ENCODE data around the gene FAM170B. TPM values are rescaled to one million over a fixed set of nuclear protein-coding genes. Genes with fewer than 3 reads are reported as not detected.
A peak's percentile ranks its signal among the peaks of the same experiment; 100 is the strongest.

FAM170B gene
- total RNA-seq (ENCODE audit: unreplicated experiment), result not detected
- long read RNA-seq, result 0 reads

- Mint-ChIP-seq H3K36me3 (ENCODE audit: low read depth, unreplicated experiment) (no peaks in the 10 kb centered on the region), H3K27me3 (ENCODE audit: unreplicated experiment) (peaks cover 5% of the 10 kb centered on the region), H3K4me1 (ENCODE audit: unreplicated experiment) (peaks cover 3% of the 10 kb centered on the region), H3K9me3 (ENCODE audit: unreplicated experiment) (no peaks in the 10 kb centered on the region), H3K4me3 (ENCODE audit: unreplicated experiment) (no peak within 1 kb of the TSS), H3K27ac (ENCODE audit: unreplicated experiment) (no peak within 1 kb of the TSS)
- no peak for TF ChIP-seq CTCF (IDR thresholded peaks at IDR 0.05; ENCODE audit: unreplicated experiment)
- no peak for DNase-seq (ENCODE audit: low spot score)
These were observed at the start of gene FAM170B for GRCh38 chr10:49133706-49134248. TSS of gene FAM170B (minus strand) at chr10:49134021. CDS start at chr10:49133918, 103 bp downstream.

GRCh38 chr10:49182776-49183175 is 49.0 kb upstream of the FAM170B start:
- H3K4me3 Mint-ChIP-seq (ENCODE audit: unreplicated experiment), result no peak overlapping the region
- no peak for DNase-seq (ENCODE audit: low spot score)
- H3K27ac Mint-ChIP-seq (ENCODE audit: unreplicated experiment), result no peak overlapping the region
- no peak for TF ChIP-seq CTCF (IDR thresholded peaks at IDR 0.05; ENCODE audit: unreplicated experiment)
- peaks cover 16% of the 10 kb centered on the region for H3K4me1 Mint-ChIP-seq (ENCODE audit: unreplicated experiment)
- no peaks in the 10 kb centered on the region for H3K9me3 Mint-ChIP-seq (ENCODE audit: unreplicated experiment)
- H3K36me3 Mint-ChIP-seq (ENCODE audit: low read depth, unreplicated experiment), result no peaks in the 10 kb centered on the region
- peaks cover 8% of the 10 kb centered on the region for H3K27me3 Mint-ChIP-seq (ENCODE audit: unreplicated experiment)

- DNase-seq (ENCODE audit: low spot score), result no peak
- Mint-ChIP-seq H3K4me1 (ENCODE audit: unreplicated experiment) (peaks cover 19% of the 10 kb centered on the region), H3K36me3 (ENCODE audit: low read depth, unreplicated experiment) (no peaks in the 10 kb centered on the region), H3K9me3 (ENCODE audit: unreplicated experiment) (no peaks in the 10 kb centered on the region), H3K27ac (ENCODE audit: unreplicated experiment) (peak overlapping the region; percentile 41), H3K27me3 (ENCODE audit: unreplicated experiment) (peaks cover 9% of the 10 kb centered on the region), H3K4me3 (ENCODE audit: unreplicated experiment) (no peak overlapping the region)
- no peak for TF ChIP-seq CTCF (IDR thresholded peaks at IDR 0.05; ENCODE audit: unreplicated experiment)
These were observed 46.6 kb upstream of the FAM170B start for GRCh38 chr10:49180444-49180860.

- no peak overlapping the region for H3K4me3 Mint-ChIP-seq (ENCODE audit: unreplicated experiment)
- peak overlapping the region; percentile 41 for H3K27ac Mint-ChIP-seq (ENCODE audit: unreplicated experiment)
- H3K9me3 Mint-ChIP-seq (ENCODE audit: unreplicated experiment), result no peaks in the 10 kb centered on the region
- no peak for DNase-seq (ENCODE audit: low spot score)
- H3K36me3 Mint-ChIP-seq (ENCODE audit: low read depth, unreplicated experiment), result no peaks in the 10 kb centered on the region
- no peak for TF ChIP-seq CTCF (IDR thresholded peaks at IDR 0.05; ENCODE audit: unreplicated experiment)
- H3K27me3 Mint-ChIP-seq (ENCODE audit: unreplicated experiment), result peaks cover 9% of the 10 kb centered on the region
- peaks cover 19% of the 10 kb centered on the region for H3K4me1 Mint-ChIP-seq (ENCODE audit: unreplicated experiment)
These were observed 46.0 kb upstream of the FAM170B start for GRCh38 chr10:49179699-49180443.
